Activated B cell treated with CpG ODN at 0.5 μM for 24 hours (primary cell): ENCODE measurements around the gene SPTLC2. TPM values are rescaled to one million over a fixed set of nuclear protein-coding genes. Genes with fewer than 3 reads are reported as not detected.

Source experiments
- ATAC-seq: fragments of 200-7000 bp; cut with Tn5 transposase; one replicate; pipeline ENCODE4 v1.10.0; 2021; ENCODE audit warnings: low read depth, mild to moderate bottlenecking, moderate library complexity
- CTCF ChIA-PET: fragments of 350-600 bp; sonication (Branson Sonifier 250); formaldehyde crosslinking; loops from one replicate; lab custom pipeline; 2021; ENCODE audit warnings: antibody characterized with exemption; lab: Charles Lee
- POLR2A ChIA-PET: fragments of 350-600 bp; sonication (Branson Sonifier 250); formaldehyde crosslinking; loops from one replicate; lab custom pipeline; 2021; ENCODE audit warnings: antibody characterized with exemption; lab: Charles Lee
- DNase-seq: peaks from one replicate; pipeline ENCODE4 v3.0.0; 2022
- H3K27ac Mint-ChIP-seq: one replicate; pipeline ENCODE4 v1.8.0; 2020; ENCODE audit warnings: mixed read lengths
- H3K27me3 Mint-ChIP-seq: one replicate; pipeline ENCODE4 v1.8.0; 2021; ENCODE audit warnings: mixed read lengths
- H3K36me3 Mint-ChIP-seq: one replicate; pipeline ENCODE4 v1.8.0; 2021; ENCODE audit warnings: low read depth, mixed read lengths
- H3K4me1 Mint-ChIP-seq: one replicate; pipeline ENCODE4 v1.8.0; 2021; ENCODE audit warnings: mixed read lengths
- H3K4me3 Mint-ChIP-seq: one replicate; pipeline ENCODE4 v1.8.0; 2020; ENCODE audit warnings: mild to moderate bottlenecking, mixed read lengths
- H3K9me3 Mint-ChIP-seq: one replicate; pipeline ENCODE4 v1.8.0; 2020; ENCODE audit warnings: mixed read lengths
- CTCF ChIP-seq: fragments of 200-600 bp; IDR thresholded peaks from one replicate; pipeline ENCODE4 v1.8.0; 2022; ENCODE audit warnings: antibody characterized with exemption, mild to moderate bottlenecking
- intact Hi-C: fragments of 100-400 bp; cut with micrococcal nuclease; formaldehyde crosslinking; loops from one replicate; pipeline ENCODE4 v1.15.1; 2024
- total RNA-seq: library from RNA; stranded (reverse); gene quantifications from 2 replicates; pipeline ENCODE4 v1.2.3, GENCODE V29; 2022

SPTLC2 gene
- total RNA-seq, 1 donor from 2014 or later, result 43.8 TPM

- ChIA-PET POLR2A (interaction anchor here (0.6 to 2.6 kb wide), 6 partner anchors 9 to 157 kb away, joined by 3 to 9 read pairs (median 4); partner anchors contain the start of gene AHSA1), CTCF (no interaction called here)
- intact Hi-C loops, result loop anchor here (1.0 to 10.0 kb wide), 9 partner anchors 22 to 571 kb away; partner anchors contain the start of genes ALKBH1, GSTZ1, SAMD15 and SLIRP
- Mint-ChIP-seq H3K4me1 (peaks cover 42% of the 10 kb centered on the region), H3K36me3 (peaks cover 17% of the 10 kb centered on the region), H3K4me3 (peak overlapping the region; percentile 88), H3K27me3 (no peaks in the 10 kb centered on the region), H3K9me3 (no peaks in the 10 kb centered on the region), H3K27ac (peak overlapping the region; percentile 81)
- ATAC-seq (no peak), DNase-seq (peak; percentile 23)
- no peak for TF ChIP-seq CTCF
These were observed 890 bp downstream of the SPTLC2 start for GRCh38 chr14:77615361-77616132.

GRCh38 chr14:77613201-77613600 lies 3.2 kb downstream of the SPTLC2 start:
- Mint-ChIP-seq H3K27ac (peak overlapping the region; percentile 46), H3K36me3 (peaks cover 17% of the 10 kb centered on the region), H3K9me3 (no peaks in the 10 kb centered on the region), H3K4me1 (peaks cover 51% of the 10 kb centered on the region), H3K4me3 (no peak overlapping the region), H3K27me3 (no peaks in the 10 kb centered on the region)
- ChIA-PET CTCF (no interaction called here), POLR2A (interaction anchor here (1.0 kb wide), 1 partner anchor 11 kb away, joined by 3 read pairs; no protein-coding TSS in a partner anchor)
- intact Hi-C loops, result loop anchor here (10.0 kb wide), 1 partner anchor 568 kb away; no protein-coding TSS in a partner anchor
- TF ChIP-seq CTCF, result no peak
- ATAC-seq (no peak), DNase-seq (no peak)

DNA sequence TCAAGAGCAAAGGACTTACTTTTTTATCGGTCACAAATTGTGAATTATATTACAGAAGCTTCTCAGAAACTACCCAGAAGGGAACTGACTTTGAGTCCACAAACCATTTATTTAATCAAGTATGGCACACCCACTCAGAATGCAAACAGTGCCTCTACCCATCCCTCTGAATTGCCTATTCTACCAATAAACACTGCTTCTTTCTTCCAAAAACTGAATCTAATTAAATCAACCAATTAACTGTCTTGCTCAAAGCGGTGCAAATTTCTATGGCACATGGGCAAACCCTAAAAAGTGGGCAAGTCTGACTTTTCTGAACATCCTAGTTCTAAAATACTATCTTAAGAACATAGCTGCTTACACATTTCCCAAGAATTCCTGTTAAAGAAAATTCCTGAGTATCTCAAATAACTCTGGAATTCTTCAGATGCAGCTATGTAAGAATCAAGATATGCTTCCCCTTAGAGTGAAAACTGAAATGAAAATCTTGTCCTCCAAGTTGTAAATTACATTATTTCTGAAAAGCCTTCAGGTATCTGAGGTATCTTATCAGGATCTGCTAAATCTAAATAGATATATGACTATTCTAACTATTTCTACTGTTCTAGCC lies 4.3 kb downstream of the SPTLC2 start:
- no peak overlapping the region for H3K4me3 Mint-ChIP-seq
- H3K27me3 Mint-ChIP-seq, result no peaks in the 10 kb centered on the region
- intact Hi-C loops, result loop anchor here (10.0 kb wide), 1 partner anchor 567 kb away; no protein-coding TSS in a partner anchor

DNA sequence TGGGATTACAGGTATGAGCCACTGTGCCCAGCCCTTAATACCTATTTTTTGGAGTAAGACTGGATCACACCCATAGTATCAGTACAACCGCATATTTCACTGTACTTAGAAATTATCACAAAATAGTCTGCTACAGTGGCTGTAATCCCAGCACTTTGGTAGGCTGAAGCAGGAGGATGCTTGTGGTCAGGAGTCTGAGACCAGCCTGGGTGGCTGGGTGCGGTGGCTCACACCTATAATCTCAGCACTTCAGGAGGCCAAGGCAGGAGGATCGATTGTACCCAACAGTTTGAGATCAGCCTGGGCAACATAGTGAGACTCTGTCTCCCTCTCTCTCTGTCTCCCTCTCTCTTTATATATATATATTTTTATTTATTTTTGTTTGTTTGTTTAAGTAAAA lies 5.9 kb downstream of the SPTLC2 start:
- Mint-ChIP-seq H3K36me3 (peaks cover 12% of the 10 kb centered on the region), H3K9me3 (no peaks in the 10 kb centered on the region), H3K27ac (no peak overlapping the region), H3K4me3 (no peak overlapping the region), H3K4me1 (peaks cover 69% of the 10 kb centered on the region), H3K27me3 (no peaks in the 10 kb centered on the region)
- no peak for TF ChIP-seq CTCF
- ATAC-seq (no peak), DNase-seq (no peak)
- ChIA-PET CTCF (no interaction called here), POLR2A (no interaction called here)
- intact Hi-C loops, result loop anchor here (10.0 kb wide), 1 partner anchor 566 kb away; no protein-coding TSS in a partner anchor

More for the DNA sequence above, 4.3 kb downstream of the SPTLC2 start:
- no peak for ATAC-seq
- H3K9me3 Mint-ChIP-seq, result no peaks in the 10 kb centered on the region
- no peak overlapping the region for H3K27ac Mint-ChIP-seq
- peaks cover 17% of the 10 kb centered on the region for H3K36me3 Mint-ChIP-seq
- ChIA-PET CTCF (interaction anchor here (1.3 kb wide), 2 partner anchors 9 to 296 kb away, joined by 3 read pairs; no protein-coding TSS in a partner anchor), POLR2A (interaction anchor here (0.5 to 1.0 kb wide), 3 partner anchors 10 to 93 kb away, joined by 3 to 10 read pairs (median 6); no protein-coding TSS in a partner anchor)
- TF ChIP-seq CTCF, result no peak
- no peak for DNase-seq
- peaks cover 59% of the 10 kb centered on the region for H3K4me1 Mint-ChIP-seq

- CTCF ChIA-PET, result no interaction called here
- TF ChIP-seq CTCF, result no peak
- Mint-ChIP-seq H3K27ac (no peak overlapping the region), H3K4me3 (no peak overlapping the region), H3K36me3 (peaks cover 7% of the 10 kb centered on the region), H3K4me1 (peaks cover 68% of the 10 kb centered on the region), H3K9me3 (no peaks in the 10 kb centered on the region), H3K27me3 (no peaks in the 10 kb centered on the region)
- ATAC-seq (no peak), DNase-seq (no peak)
- POLR2A ChIA-PET, result no interaction called here
- intact Hi-C loops, result loop anchor here (10.0 kb wide), 1 partner anchor 565 kb away; no protein-coding TSS in a partner anchor
These were observed 6.5 kb downstream of the SPTLC2 start for GRCh38 chr14:77609922-77610321.
